Urothelium cell line (cell line): ENCODE results near the gene TAGLN.

Experiments
- DNase-seq: peaks from one replicate; pipeline ENCODE4 v3.0.0; 2011; ENCODE audit warnings: low spot score, mixed read lengths
- FAIRE-seq: peaks from 2 replicates; lab custom pipeline; 2011; peaks lifted over from hg19 to GRCh38; lab: Jason Lieb, UNC

The TAGLN gene

DNA sequence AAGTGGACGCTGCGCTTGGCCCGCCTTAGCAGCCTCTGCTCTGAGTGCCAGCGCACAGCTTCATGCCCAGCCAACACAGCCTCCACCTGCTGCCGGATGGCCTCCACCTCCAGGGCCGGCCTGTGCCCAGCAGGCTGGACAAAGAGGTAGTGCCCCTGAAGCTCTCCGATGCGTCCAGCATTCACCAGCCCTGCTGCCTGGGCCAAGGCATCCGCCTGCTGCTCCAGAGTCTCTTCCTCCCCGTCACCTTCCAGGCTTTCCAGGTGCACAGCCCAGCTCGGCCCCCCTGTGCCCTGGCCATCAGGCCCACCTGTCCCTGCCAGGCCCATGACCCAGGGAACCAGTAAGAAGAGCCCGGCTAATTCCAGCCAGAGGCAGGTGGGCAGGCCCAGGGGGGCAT is 30.2 kb downstream of the TAGLN start:
- no peak for FAIRE-seq
- no peak for DNase-seq

DNA sequence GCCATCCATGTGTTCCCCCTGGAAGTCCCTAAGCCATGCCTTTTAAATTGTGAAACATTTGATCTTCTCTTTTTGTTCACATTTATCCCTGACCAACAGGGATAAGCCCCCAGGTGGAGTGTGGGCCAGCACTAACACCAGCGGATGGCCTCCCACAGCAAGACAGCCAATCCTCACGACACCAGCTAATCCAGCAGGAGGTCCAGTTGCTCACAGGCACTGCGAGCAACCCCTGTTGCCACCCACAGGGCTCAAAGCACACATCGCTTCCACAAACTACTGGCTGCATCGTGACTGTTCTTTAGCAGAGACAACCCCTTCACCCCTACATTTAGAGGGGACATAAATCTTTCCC is 30.7 kb downstream of the TAGLN start:
- FAIRE-seq (no peak), DNase-seq (no peak)

DNA sequence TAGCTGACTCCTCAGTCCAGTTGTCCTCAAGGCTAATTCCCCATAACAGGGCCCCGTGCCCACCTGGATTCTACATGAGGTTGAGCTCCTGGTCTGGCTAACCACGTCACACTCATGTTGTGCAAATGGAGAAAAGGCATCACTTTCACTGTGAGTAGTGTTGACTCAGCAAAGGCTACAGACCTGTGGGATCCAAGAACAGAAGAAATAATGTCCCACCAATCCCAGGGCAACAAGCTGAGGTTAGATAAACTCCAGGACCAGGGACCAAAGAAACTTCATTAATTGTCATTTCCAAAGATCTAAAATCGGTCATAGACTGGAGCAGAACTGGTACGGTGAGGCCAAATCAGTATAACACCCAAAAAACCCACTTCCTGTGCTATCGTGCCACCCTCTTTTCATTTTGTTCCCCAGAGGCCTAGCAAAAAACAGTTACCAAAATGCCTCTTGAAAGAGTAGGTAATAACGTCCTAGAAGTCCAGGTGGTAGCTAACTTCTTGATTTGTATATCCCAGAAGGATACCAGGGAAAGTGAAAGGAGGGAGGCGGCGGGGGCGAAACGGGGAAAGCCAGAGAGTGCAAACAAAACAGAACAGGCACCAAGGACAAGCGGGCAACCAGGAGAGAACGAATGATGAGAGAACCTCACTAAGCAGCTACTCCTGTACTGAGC is 31.3 kb downstream of the TAGLN start:
- no peak for FAIRE-seq

GRCh38 chr11:117230999-117231841 is 32.0 kb downstream of the TAGLN start:
- no peak for DNase-seq
- no peak for FAIRE-seq

More for the DNA sequence above, 31.3 kb downstream of the TAGLN start:
- no peak for DNase-seq

- no peak for DNase-seq
- FAIRE-seq = no peak
Observed at GRCh38 chr11:117231842-117232091, 32.6 kb downstream of the TAGLN start, which contains the start of gene PCSK7. Gene PCSK7, minus strand, starts transcription at chr11:117232073. Its CDS starts 2,229 bp downstream, at chr11:117229844.

- FAIRE-seq (no peak), DNase-seq (peak; percentile 93)
Observed at GRCh38 chr11:117232092-117232878, 33.1 kb downstream of the TAGLN start, which contains the start of gene RNF214. Gene RNF214, plus strand, starts transcription at chr11:117232671. Its CDS starts 1,602 bp downstream, at chr11:117234273.

- FAIRE-seq = no peak
Observed at GRCh38 chr11:117232911-117233409, 33.8 kb downstream of the TAGLN start.

GRCh38 chr11:117238221-117238620 is 39.1 kb downstream of the TAGLN start:
- FAIRE-seq (no peak), DNase-seq (no peak)

More at GRCh38 chr11:117232911-117233409, 33.8 kb downstream of the TAGLN start:
- peak; percentile 17 for DNase-seq

DNA sequence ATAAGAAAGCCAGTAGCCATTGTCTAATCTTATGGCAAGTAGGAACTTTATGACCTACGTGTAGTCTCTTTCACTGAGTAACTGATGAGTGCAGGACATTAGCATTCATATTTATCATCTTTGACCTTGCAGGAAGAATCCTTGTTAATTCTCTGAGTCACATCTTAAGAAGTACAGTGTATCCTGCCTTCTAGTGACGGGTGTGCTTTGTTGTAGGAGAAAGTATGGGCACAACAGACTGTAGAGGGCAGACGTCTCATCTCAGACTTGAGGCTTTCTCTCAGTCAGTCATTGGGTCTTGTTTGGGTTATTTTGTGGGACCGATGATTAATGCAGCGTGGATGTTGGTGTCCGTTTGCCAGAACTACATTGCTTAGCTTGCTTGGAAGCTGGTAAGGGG is 40.1 kb downstream of the TAGLN start:
- FAIRE-seq (no peak), DNase-seq (no peak)

GRCh38 chr11:117248341-117248740 is 49.2 kb downstream of the TAGLN start:
- FAIRE-seq = no peak

GRCh38 chr11:117249571-117249970 is 50.4 kb downstream of the TAGLN start:
- FAIRE-seq (no peak), DNase-seq (no peak)

More at GRCh38 chr11:117248341-117248740, 49.2 kb downstream of the TAGLN start:
- DNase-seq = no peak

GRCh38 chr11:117251506-117251905 is 52.3 kb downstream of the TAGLN start:
- DNase-seq (no peak), FAIRE-seq (no peak)

DNA sequence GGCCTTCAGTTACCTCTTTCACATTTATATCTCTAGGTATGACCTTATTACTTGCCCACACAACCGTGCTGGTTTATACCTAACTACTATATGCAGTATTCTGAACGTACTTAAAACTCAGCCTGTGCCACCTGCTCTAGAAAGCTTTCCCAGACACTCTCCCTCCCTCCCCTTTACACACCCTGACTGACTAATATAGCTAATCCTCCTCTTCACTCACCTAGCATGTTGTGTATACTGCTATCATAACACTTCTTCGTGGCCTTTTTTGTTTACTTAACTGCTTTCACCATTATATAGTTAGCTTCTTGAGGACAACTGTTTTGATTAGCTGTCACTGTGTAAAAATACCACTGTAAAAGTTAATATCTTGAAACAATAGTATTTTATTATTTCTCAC is 56.8 kb downstream of the TAGLN start:
- DNase-seq (no peak), FAIRE-seq (no peak)

DNA sequence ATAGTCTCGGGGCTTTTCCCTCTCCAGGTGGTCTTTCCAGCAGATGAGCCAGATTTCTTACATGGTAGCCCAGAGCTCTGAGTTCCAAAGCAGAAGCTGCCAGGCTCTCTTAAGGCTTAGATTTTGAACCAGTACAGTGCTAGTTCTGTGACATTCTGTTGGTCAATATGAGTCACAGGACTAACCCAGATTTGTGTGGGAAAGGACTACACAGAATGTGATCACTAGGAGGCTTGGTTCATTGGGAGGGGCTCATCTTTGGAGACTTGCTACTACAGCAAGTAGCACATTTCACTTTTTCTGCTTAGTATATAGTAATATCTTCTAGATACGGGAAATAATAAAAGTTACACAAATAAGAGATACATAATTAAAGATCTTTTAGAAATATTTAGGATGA is 57.4 kb downstream of the TAGLN start:
- no peak for DNase-seq
- no peak for FAIRE-seq
